Left lung (tissue), 10 donors: ENCODE measurements around the gene NKD2. TPM values are rescaled to one million over a fixed set of nuclear protein-coding genes. Genes with fewer than 3 reads are reported as not detected.

ENCODE experiments used
- ATAC-seq: fragments of 200-7000 bp; cut with Tn5 transposase; one replicate; pipeline ENCODE4 v1.9.1; 2020; ENCODE audit warnings: moderate library complexity
- DNase-seq, 4 donors: peaks; one replicate each; pipeline ENCODE4 v3.0.0-alpha.2; 2013 to 2020
- H3K27ac ChIP-seq, 2 donors: fragments of 200-600 bp; sonication (generic) in 1 of 2; one replicate each; pipeline versions ENCODE4 v1.5.0 to v1.8.0; 2020 to 2021
- H3K27me3 ChIP-seq, 2 donors: fragments of 200-600 bp; sonication (generic) in 1 of 2; one replicate each; pipeline versions ENCODE4 v1.5.0 to v1.8.0; 2020 to 2021
- H3K36me3 ChIP-seq, 2 donors: fragments of 200-600 bp; sonication (generic) in 1 of 2; one replicate each; pipeline versions ENCODE4 v1.5.0 to v1.8.0; 2020 to 2021
- H3K4me1 ChIP-seq, 2 donors: fragments of 200-600 bp; one replicate each; pipeline ENCODE4 v1.8.0; 2021
- H3K4me3 ChIP-seq, 2 donors: fragments of 200-600 bp; sonication (generic) in 1 of 2; one replicate each; pipeline versions ENCODE4 v1.5.0 to v1.8.0; 2020 to 2021; ENCODE audit warnings: mild to moderate bottlenecking in 1 of 2
- H3K9me3 ChIP-seq, 2 donors: fragments of 200-600 bp; sonication (generic) in 1 of 2; one replicate each; pipeline versions ENCODE4 v1.5.0 to v1.8.0; 2020 to 2021
- intact Hi-C, 2 donors: fragments of 100-400 bp; cut with DNase I; formaldehyde crosslinking; loops; one replicate each; pipeline versions ENCODE4 v1.11.2 to v1.14.2; 2022
- polyA plus RNA-seq, 6 donors: library from polyadenylated mRNA; unstranded; fragments of 120-200 nt; gene quantifications; one replicate each; pipeline ENCODE4 v1.2.1, GENCODE V29; 2013; ENCODE audit not compliant: insufficient read length in 6 of 6
- total RNA-seq, 2 donors: library from RNA; stranded (reverse); fragmentation: NEBNext Ultra II Directional; extraction: Animal tissue kit (Norgen Biotek cat#: 25700); gene quantifications; one replicate each; pipeline ENCODE4 v1.2.1, GENCODE V29; 2021
- TF ChIP-seq, protein P1 (sequence below), 2 donors: fragments of 200-600 bp; sonication (generic) in 1 of 2; IDR thresholded peaks; one replicate each; pipeline versions ENCODE4 v1.5.0 to v1.8.0; 2021; ENCODE audit warnings: antibody characterized with exemption in 2 of 2
- donor health status: DM: no; HTN: yes; CAD: no.
- donor health status: DM: no; HTN: no; CAD: no.

The NKD2 gene
- total and polyA plus RNA-seq, 8 donors: 6.3 to 61.5 (median 10.3) TPM

DNA sequence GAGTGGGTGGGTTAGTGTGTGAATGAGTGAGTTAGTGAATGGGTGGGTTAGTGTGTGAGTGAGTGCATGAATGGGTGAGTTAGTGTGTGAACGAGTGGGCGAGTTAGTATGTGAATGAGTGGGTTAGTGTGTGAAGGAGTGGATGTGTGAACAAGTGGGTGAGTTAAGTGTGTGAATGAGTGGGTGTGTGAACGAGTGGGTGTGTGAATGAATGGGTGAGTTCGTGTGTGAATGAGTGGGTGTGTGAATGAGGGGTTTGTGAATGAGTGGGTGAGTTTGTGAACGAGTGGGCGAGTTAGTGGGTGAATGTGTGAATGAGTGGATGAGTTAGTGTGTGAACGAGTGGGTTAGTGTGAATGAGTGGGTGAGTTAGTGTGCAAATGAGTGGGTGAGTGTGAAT, 34.0 kb downstream of the NKD2 start:
- H3K4me1 ChIP-seq: no peaks in the 10 kb centered on the region
- ATAC-seq (no peak), DNase-seq (no peak)
- no peaks in the 10 kb centered on the region for H3K9me3 ChIP-seq
- H3K36me3 ChIP-seq: no peaks in the 10 kb centered on the region
- H3K27ac ChIP-seq: no peak overlapping the region
- TF ChIP-seq, protein P1, sequence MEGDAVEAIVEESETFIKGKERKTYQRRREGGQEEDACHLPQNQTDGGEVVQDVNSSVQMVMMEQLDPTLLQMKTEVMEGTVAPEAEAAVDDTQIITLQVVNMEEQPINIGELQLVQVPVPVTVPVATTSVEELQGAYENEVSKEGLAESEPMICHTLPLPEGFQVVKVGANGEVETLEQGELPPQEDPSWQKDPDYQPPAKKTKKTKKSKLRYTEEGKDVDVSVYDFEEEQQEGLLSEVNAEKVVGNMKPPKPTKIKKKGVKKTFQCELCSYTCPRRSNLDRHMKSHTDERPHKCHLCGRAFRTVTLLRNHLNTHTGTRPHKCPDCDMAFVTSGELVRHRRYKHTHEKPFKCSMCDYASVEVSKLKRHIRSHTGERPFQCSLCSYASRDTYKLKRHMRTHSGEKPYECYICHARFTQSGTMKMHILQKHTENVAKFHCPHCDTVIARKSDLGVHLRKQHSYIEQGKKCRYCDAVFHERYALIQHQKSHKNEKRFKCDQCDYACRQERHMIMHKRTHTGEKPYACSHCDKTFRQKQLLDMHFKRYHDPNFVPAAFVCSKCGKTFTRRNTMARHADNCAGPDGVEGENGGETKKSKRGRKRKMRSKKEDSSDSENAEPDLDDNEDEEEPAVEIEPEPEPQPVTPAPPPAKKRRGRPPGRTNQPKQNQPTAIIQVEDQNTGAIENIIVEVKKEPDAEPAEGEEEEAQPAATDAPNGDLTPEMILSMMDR (IDR thresholded peaks at IDR 0.05): no peak
- H3K27me3 ChIP-seq: no peaks in the 10 kb centered on the region
- H3K4me3 ChIP-seq: no peak overlapping the region
- intact Hi-C loops: no loop called here

GRCh38 chr5:1043327-1043726, 34.7 kb downstream of the NKD2 start:
- TF ChIP-seq, protein P1 (IDR thresholded peaks at IDR 0.05): no peak
- ATAC-seq (no peak), DNase-seq (no peak)
- Histone ChIP-seq H3K4me3 (no peak overlapping the region), H3K9me3 (no peaks in the 10 kb centered on the region), H3K27me3 (no peaks in the 10 kb centered on the region), H3K27ac (no peak overlapping the region), H3K4me1 (no peaks in the 10 kb centered on the region), H3K36me3 (no peaks in the 10 kb centered on the region)
- intact Hi-C loops: no loop called here

DNA sequence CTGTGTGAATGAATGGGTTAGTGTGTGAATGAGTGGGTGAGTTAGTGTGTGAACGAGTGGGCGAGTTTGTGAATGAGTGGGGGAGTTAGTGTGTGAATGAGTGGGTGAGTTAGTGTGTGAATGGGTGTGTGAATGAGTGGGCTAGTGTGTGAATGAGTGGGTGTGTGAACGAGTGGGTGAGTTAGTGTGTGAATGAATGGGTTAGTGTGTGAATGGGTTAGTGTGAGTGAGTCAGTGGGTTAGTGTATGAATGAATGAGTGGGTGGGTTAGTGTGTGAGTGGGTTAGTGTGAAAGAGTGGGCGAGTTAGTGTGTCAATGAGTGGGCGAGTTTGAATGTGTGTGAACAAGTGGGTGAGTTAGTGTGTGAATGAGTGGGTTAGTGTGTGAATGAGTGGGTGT, 35.5 kb downstream of the NKD2 start:
- no peak overlapping the region for H3K4me3 ChIP-seq
- no peak overlapping the region for H3K27ac ChIP-seq
- H3K36me3 ChIP-seq: no peaks in the 10 kb centered on the region
- no peaks in the 10 kb centered on the region for H3K27me3 ChIP-seq
- TF ChIP-seq, protein P1 (IDR thresholded peaks at IDR 0.05): no peak
- intact Hi-C loops: no loop called here
- H3K9me3 ChIP-seq: no peaks in the 10 kb centered on the region
- DNase-seq (no peak), ATAC-seq (no peak)
- no peaks in the 10 kb centered on the region for H3K4me1 ChIP-seq

DNA sequence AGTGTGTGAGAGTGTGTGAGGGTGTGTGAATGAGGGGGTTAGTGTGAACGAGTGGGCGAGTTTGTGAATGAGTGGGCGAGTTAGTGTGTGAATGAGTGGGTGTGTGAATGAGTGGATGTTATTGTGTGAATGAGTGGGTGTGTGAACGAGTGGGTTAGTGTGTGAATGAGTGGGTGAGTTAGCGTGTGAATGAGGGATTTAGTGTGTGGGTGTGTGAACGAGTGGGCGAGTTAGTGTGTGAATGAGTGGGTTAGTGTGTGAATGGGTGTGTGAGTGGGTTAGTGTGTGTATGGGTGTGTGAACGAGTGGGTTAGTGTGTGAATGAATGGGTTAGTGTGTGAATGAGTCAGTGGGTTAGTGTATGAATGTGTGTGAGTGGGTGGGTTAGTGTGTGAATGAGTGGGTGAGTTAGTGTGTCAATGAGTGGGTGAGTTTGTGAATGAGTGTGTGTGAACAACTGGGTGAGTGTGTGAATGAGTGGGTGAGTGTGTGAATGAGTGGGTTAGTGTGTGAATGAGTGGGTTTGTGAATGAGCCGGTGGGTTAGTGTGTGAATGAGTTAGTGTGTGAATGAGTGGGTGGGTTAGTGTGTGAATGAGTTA, 37.5 kb downstream of the NKD2 start:
- no peak for ATAC-seq
- intact Hi-C loops: no loop called here

DNA sequence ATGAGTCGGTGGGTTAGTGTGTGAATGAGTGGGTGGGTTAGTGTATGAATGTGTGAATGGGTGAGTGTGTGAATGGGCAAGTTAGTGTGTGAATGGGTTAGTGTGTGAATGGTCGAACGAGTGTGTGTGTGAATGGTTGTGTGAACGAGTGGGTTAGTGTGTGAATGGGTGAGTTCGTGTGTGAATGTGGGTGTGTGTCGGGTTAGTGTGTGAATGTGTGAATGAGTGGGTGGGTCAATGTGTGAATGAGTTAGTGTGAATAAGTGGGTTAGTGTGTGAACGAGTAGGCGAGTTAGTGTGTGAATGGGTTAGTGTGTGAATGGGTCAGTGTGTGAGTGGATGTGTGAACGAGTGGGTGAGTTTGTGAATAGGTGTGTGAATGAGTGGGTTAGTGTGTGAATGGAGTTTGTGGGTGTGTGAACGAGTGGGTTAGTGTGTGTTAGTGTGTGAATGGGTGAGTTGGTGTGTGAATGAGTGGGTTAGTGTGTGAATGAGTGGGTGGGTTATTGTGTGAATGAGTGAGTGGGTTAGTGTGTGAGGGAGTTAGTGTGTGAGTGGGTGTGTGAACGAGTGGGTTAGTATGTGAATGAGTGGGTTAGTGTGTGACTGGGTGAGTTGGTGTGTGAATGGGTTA, 38.8 kb downstream of the NKD2 start:
- peaks cover 0 to 21% of the 10 kb centered on the region in 2 donors for H3K36me3 ChIP-seq
- intact Hi-C loops: no loop called here
- no peak for ATAC-seq
- no peaks in the 10 kb centered on the region for H3K4me1 ChIP-seq
- TF ChIP-seq, protein P1 (IDR thresholded peaks at IDR 0.05): no peak
- no peak for DNase-seq
- H3K4me3 ChIP-seq: no peak overlapping the region
- H3K9me3 ChIP-seq: no peaks in the 10 kb centered on the region
- no peak overlapping the region for H3K27ac ChIP-seq
- no peaks in the 10 kb centered on the region for H3K27me3 ChIP-seq

More for the DNA sequence above, 37.5 kb downstream of the NKD2 start:
- H3K4me3 ChIP-seq: no peak overlapping the region
- H3K4me1 ChIP-seq: no peaks in the 10 kb centered on the region
- no peaks in the 10 kb centered on the region for H3K9me3 ChIP-seq
- no peak for DNase-seq
- H3K27ac ChIP-seq: no peak overlapping the region
- no peaks in the 10 kb centered on the region for H3K27me3 ChIP-seq
- TF ChIP-seq, protein P1 (IDR thresholded peaks at IDR 0.05): no peak
- H3K36me3 ChIP-seq: peaks cover 0 to 7% of the 10 kb centered on the region in 2 donors
